ENCODE data around the gene GPRC6A.

The GPRC6A gene, protein sequence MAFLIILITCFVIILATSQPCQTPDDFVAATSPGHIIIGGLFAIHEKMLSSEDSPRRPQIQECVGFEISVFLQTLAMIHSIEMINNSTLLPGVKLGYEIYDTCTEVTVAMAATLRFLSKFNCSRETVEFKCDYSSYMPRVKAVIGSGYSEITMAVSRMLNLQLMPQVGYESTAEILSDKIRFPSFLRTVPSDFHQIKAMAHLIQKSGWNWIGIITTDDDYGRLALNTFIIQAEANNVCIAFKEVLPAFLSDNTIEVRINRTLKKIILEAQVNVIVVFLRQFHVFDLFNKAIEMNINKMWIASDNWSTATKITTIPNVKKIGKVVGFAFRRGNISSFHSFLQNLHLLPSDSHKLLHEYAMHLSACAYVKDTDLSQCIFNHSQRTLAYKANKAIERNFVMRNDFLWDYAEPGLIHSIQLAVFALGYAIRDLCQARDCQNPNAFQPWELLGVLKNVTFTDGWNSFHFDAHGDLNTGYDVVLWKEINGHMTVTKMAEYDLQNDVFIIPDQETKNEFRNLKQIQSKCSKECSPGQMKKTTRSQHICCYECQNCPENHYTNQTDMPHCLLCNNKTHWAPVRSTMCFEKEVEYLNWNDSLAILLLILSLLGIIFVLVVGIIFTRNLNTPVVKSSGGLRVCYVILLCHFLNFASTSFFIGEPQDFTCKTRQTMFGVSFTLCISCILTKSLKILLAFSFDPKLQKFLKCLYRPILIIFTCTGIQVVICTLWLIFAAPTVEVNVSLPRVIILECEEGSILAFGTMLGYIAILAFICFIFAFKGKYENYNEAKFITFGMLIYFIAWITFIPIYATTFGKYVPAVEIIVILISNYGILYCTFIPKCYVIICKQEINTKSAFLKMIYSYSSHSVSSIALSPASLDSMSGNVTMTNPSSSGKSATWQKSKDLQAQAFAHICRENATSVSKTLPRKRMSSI

DNA sequence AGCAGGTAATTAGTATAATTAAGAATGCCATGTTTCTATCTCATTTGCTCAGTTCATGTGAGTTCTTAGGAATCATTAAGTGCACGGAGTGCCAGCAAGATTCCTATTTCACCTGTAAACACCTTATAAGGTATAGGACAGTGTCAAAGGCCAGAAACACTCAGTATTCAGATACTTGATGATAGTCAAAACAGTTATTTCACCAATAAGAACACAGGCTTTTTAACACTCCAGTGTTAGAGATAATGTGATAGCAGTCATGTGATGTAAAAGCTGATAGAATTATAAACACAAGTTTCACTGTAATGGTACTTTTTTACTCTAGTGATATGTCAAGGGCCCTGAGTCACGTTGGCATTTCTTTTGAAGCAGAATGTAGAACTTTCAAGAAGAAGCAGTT lies at the start of gene GPRC6A:
TSS of gene GPRC6A (minus strand) at position 101 of the 400 bp plus-strand sequence. CDS start at position 31, 70 bp downstream.
- TF ChIP-seq, protein P1, sequence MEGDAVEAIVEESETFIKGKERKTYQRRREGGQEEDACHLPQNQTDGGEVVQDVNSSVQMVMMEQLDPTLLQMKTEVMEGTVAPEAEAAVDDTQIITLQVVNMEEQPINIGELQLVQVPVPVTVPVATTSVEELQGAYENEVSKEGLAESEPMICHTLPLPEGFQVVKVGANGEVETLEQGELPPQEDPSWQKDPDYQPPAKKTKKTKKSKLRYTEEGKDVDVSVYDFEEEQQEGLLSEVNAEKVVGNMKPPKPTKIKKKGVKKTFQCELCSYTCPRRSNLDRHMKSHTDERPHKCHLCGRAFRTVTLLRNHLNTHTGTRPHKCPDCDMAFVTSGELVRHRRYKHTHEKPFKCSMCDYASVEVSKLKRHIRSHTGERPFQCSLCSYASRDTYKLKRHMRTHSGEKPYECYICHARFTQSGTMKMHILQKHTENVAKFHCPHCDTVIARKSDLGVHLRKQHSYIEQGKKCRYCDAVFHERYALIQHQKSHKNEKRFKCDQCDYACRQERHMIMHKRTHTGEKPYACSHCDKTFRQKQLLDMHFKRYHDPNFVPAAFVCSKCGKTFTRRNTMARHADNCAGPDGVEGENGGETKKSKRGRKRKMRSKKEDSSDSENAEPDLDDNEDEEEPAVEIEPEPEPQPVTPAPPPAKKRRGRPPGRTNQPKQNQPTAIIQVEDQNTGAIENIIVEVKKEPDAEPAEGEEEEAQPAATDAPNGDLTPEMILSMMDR (IDR thresholded peaks at IDR 0.05; ENCODE audit: control extremely low read depth, extremely low read depth, low read depth, missing control alignments) = no peak
- ChIA-PET CTCF (no interaction called here), POLR2A (no interaction called here)
- no peak for DNase-seq (ENCODE audit: extremely low spot score)

DNA sequence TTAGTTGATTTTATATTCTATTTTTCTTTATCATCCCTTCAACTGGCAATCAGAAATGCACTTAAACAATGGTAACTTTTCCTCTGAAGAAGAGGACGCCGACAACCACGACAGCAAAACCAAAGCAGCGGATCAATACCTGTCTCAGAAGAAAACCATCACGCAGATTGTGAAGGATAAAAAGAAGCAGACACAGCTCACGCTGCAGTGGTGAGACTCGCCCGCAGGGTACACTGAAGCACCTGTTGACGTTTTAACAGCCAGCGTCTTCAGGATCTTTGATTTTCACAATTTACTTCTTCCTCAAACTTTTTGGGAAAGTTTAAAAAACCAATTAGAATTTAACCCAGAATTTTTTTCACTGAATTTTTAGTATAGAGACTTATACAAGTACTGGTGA lies 48.9 kb upstream of the GPRC6A start:
- DNase-seq (ENCODE audit: extremely low spot score) = no peak
- TF ChIP-seq, protein P1 (IDR thresholded peaks at IDR 0.05; ENCODE audit: control extremely low read depth, extremely low read depth, low read depth, missing control alignments) = no peak
- ChIA-PET POLR2A (no interaction called here), CTCF (no interaction called here)

DNA sequence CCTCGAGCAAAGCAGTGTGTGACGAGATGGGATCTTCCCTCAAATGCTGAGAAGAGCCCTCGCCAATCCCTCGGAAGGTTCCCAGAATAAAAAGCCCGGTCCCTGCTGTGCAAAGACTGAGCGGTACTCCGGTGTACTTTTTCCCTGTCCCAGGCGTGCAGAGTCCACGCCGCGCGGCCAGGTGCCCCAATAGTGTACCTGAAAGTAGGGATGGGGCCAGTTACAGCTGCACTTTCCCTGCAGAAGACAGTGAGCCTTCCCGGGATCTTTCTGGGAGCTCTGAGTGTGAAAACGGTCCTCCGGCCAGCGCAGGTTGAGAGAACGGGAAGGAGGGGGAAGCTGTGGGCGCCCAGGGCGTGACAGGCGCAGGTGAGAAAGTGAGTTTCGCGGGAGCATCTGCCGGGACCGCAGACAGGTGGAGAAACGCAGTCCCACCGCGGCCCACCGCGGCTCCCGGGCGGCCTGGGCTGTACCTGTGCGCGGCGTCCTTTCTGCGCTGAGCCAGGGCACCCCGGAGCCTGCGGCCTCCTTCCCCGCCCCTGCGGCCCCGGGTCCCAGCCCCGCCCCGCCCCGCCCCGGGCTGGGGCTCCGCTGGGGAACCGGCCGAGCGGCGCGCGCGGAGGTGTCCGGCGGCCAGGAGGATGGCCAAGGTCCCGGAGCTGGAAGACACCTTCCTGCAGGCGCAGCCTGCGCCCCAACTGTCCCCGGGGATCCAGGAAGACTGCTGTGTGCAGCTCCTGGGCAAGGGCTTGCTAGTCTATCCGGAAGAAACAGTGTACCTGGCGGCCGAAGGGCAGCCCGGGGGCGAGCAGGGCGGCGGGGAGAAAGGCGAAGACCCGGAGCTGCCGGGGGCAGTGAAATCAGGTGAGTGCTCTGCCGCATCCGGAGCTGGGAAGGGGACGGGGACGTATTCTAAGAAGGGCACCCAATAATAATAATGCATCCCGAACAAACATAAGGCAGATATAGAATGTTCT lies 48.0 kb upstream of the GPRC6A start, which contains the start of gene RFX6:
TSS of gene RFX6 (plus strand) at position 608 of the 977 bp plus-strand sequence. CDS start at position 642, 34 bp downstream.
- ChIA-PET POLR2A (no interaction called here), CTCF (no interaction called here)
- TF ChIP-seq, protein P1 (IDR thresholded peaks at IDR 0.05; ENCODE audit: control extremely low read depth, extremely low read depth, low read depth, missing control alignments) = no peak
- DNase-seq (ENCODE audit: extremely low spot score) = peak; percentile 14

DNA sequence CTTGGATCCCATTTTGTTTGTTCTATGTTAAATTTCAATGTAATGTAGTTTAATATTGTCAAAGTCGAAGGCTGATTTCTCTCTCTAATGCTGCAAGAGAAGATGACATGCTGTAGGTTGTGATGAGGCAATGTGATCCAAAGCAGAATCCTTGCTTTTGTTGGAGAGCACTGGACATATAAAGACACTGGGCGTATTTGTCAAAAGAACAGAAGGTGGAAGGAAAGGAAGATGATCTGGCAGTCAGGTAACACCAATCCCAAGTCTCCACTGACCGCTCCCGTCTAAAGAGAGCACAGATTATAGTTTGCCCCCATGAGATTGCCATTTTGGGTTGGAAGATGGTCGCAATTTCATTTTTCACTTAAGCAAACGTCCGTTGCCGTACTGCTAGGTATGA lies 47.2 kb upstream of the GPRC6A start:
- TF ChIP-seq, protein P1 (IDR thresholded peaks at IDR 0.05; ENCODE audit: control extremely low read depth, extremely low read depth, low read depth, missing control alignments) = no peak
- DNase-seq (ENCODE audit: extremely low spot score) = no peak
- ChIA-PET CTCF (interaction anchor here (1.1 kb wide), 1 partner anchor 16 kb away, joined by 4 read pairs; no protein-coding TSS in a partner anchor), POLR2A (no interaction called here)

DNA sequence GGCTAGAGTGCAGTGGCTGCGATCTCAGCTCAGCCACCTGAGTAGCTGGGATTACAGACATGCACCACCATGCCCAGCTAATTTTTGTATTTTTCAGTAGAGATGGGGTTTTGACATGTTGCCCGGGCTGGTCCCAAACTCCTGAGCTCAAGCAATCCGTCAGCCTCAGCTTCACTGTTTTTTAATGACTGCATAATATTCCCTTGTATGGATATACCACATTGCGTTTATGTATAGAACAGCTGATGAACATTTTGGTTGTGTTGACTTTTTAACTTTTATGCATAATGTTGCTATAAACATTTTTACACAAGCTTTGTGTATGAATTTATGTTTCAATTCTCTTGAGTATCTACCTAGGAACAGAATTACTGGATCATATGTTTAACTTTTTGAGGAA lies 43.9 kb upstream of the GPRC6A start:
- ChIA-PET POLR2A (no interaction called here), CTCF (no interaction called here)

More for the DNA sequence above, 43.9 kb upstream of the GPRC6A start:
- TF ChIP-seq, protein P1 (IDR thresholded peaks at IDR 0.05; ENCODE audit: control extremely low read depth, extremely low read depth, low read depth, missing control alignments) = no peak
- DNase-seq (ENCODE audit: extremely low spot score) = no peak

Data from GM10248 (cell line).